BE2C (cell line): ENCODE data around the gene THAP3. TPM values are rescaled to one million over a fixed set of nuclear protein-coding genes. Genes with fewer than 3 reads are reported as not detected.

Source experiments
- DNase-seq: peaks from one replicate; pipeline ENCODE4 v3.0.0-alpha.2; 2020
- H3K27me3 ChIP-seq: fragments of 250-450 bp; sonication (Bioruptor Pico); 2 replicates; pipeline ENCODE4 v1.5.1; 2020; ENCODE audit warnings: mild to moderate bottlenecking
- H3K36me3 ChIP-seq: fragments of 250-450 bp; sonication (Bioruptor Pico); 2 replicates; pipeline ENCODE4 v1.5.1; 2020; ENCODE audit warnings: mild to moderate bottlenecking
- H3K4me1 ChIP-seq: fragments of 250-450 bp; sonication (Bioruptor Pico); 2 replicates; pipeline ENCODE4 v1.5.1; 2020
- H3K4me3 ChIP-seq: 2 replicates; pipeline ENCODE4 v1.5.1; 2011; ENCODE audit warnings: low read depth, low read length
- H3K9me3 ChIP-seq: fragments of 250-450 bp; sonication (Bioruptor Pico); 2 replicates; pipeline ENCODE4 v1.5.1; 2020
- CTCF ChIP-seq: IDR thresholded peaks from 2 replicates; pipeline ENCODE4 v1.5.1; 2012; ENCODE audit warnings: mild to moderate bottlenecking, low read depth, low read length
- polyA plus RNA-seq: library from polyadenylated mRNA; unstranded; fragments of >200 nt; gene quantifications from one replicate; pipeline ENCODE4 v1.2.1, GENCODE V29; 2012; ENCODE audit warnings: low read depth, missing spikeins; ENCODE audit not compliant: insufficient read length, insufficient read depth

Gene THAP3
- polyA plus RNA-seq: 34.0 TPM

DNA sequence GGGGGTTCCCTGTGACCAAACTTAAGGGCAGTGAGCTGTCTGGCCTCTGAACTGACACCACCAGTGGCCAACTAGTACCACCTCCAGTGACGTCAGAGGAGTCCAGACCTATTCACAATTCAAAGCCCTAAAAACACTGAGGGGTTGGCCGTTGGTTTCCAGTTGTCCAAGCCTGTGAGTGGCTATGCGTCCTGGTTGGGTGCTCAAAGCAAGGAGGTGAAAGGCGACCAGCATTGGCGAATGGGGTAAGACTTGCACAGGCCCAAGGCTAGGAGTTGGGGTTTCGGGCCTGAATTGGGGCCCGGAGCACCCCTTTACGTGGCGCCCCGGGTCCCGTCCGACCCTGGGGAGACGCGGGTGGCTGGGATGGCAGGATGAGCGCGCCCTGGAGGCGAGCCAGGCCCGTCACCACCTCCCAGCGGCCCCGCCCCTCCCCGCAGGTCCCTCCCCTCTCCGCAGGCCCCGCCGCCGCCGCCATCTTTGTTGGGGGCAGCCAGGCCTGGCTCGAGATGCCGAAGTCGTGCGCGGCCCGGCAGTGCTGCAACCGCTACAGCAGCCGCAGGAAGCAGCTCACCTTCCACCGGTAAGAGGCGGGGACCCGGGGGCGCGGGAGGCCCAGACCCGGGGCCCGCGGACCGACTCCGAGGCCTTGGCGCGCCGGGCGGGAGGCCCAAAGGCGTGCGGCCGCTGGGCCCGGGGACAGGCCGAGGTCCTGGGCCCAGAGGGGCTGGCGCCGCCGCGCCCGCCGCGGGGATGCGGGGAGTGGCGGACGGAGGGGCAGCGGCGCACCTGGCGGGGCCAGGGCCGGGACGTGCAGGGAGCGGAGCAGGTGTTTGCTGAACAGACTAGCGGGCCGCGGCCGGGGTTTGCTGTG, at the start of gene THAP3:
Gene THAP3 (plus strand): TSS at position 159 of the 874 bp plus-strand sequence. CDS start 351 bp downstream, at position 510.
- DNase-seq: peak; percentile 84
- no peaks in the 10 kb centered on the region for H3K9me3 ChIP-seq
- no peaks in the 10 kb centered on the region for H3K27me3 ChIP-seq
- H3K36me3 ChIP-seq: peaks cover 5% of the 10 kb centered on the region
- no peak for TF ChIP-seq CTCF
- peak within 1 kb of the TSS; percentile 65 for H3K4me3 ChIP-seq
- no peaks in the 10 kb centered on the region for H3K4me1 ChIP-seq

GRCh38 chr1:6577831-6578525, 46.7 kb upstream of the THAP3 start:
- TF ChIP-seq CTCF: no peak
- no peak for DNase-seq
- no peaks in the 10 kb centered on the region for H3K36me3 ChIP-seq
- H3K4me1 ChIP-seq: no peaks in the 10 kb centered on the region
- no peak overlapping the region for H3K4me3 ChIP-seq
- H3K27me3 ChIP-seq: no peaks in the 10 kb centered on the region
- no peaks in the 10 kb centered on the region for H3K9me3 ChIP-seq

GRCh38 chr1:6578624-6579373, 45.9 kb upstream of the THAP3 start:
- H3K4me3 ChIP-seq: peak overlapping the region; percentile 58
- no peaks in the 10 kb centered on the region for H3K36me3 ChIP-seq
- H3K4me1 ChIP-seq: no peaks in the 10 kb centered on the region
- H3K9me3 ChIP-seq: no peaks in the 10 kb centered on the region
- no peaks in the 10 kb centered on the region for H3K27me3 ChIP-seq
- TF ChIP-seq CTCF: no peak
- DNase-seq: no peak

GRCh38 chr1:6579374-6580118, 45.1 kb upstream of the THAP3 start, which contains the start of gene ZBTB48:
ZBTB48 (plus strand) TSS chr1:6579994; CDS start chr1:6580610, 616 bp downstream.
- peak; percentile 96 for DNase-seq
- Histone ChIP-seq H3K9me3 (no peaks in the 10 kb centered on the region), H3K4me1 (no peaks in the 10 kb centered on the region), H3K4me3 (peak within 1 kb of the TSS; percentile 73), H3K36me3 (no peaks in the 10 kb centered on the region), H3K27me3 (no peaks in the 10 kb centered on the region)
- no peak for TF ChIP-seq CTCF

DNA sequence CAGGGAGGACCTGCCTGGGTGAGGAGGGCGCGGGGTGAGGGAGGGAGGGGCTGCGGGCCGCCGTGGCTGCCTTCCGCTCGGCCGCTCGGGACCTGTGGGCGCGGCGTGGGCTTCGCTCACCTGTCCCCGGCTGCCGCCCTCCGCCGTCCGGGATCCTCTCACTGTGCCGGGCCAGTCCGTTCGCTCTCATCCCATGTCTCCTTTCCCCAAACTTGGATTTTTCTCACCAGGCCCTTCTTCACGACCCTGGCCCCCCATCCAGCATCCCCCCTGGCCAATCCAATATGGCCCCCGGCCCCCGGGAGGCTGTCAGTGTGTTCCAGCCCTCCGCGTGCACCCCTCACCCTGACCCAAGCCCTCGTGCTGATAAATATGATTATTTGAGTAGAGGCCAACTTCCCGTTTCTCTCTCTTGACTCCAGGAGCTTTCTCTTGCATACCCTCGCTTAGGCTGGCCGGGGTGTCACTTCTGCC, 44.5 kb upstream of the THAP3 start:
- Histone ChIP-seq H3K36me3 (no peaks in the 10 kb centered on the region), H3K4me3 (peak overlapping the region; percentile 73), H3K4me1 (no peaks in the 10 kb centered on the region), H3K27me3 (no peaks in the 10 kb centered on the region), H3K9me3 (no peaks in the 10 kb centered on the region)
- no peak for DNase-seq
- TF ChIP-seq CTCF: no peak
